ENCODE results near the gene ZNF211. TPM values are rescaled to one million over a fixed set of nuclear protein-coding genes. Genes with fewer than 3 reads are reported as not detected.
A peak's percentile ranks its signal among the peaks of the same experiment; 100 is the strongest.

ZNF211 gene
- total and polyA plus RNA-seq, 2 donors from 2014 or later: 9.1 to 19.6 TPM

DNA sequence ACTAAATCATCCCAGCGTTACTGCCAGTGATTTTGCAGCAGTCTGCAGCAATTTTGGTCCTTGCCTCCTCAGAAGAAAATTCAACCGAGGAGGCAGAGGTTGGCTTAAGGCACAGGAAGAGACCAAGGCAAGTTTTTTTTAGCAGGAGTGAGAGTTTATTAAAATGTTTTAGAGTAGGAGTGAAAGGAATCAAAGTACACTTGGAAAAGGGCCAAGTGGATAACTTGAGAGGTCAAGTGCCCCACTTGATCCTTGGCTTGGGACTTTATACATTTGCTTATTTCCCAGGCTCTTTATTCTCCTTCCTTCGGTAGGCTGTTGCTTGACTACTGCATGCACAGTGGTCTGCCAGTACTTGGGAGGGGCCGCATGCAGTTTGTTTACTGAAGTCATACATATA, 21.9 kb upstream of the ZNF211 start:
- Histone ChIP-seq H3K27ac (ENCODE audit: low read depth in 2 of 2, low read length in 2 of 2) (no peak overlapping the region), H3K36me3 (ENCODE audit: control insufficient read depth in 2 of 3, insufficient read depth in 3 of 3, low read length in 3 of 3) (peaks cover 5 to 11% (median 8%) of the 10 kb centered on the region in 3 donors), H3K4me1 (ENCODE audit: control insufficient read depth in 2 of 3, insufficient read depth in 2 of 3, low read depth in 1 of 3, low read length in 3 of 3) (peaks cover 0 to 5% (median 0%) of the 10 kb centered on the region in 3 donors), H3K9ac (ENCODE audit: low read length in 3 of 3) (no peak overlapping the region), H3K4me3 (ENCODE audit: low read length in 3 of 3) (no peak overlapping the region), H3K27me3 (ENCODE audit: control insufficient read depth, insufficient read depth, low read length) (no peaks in the 10 kb centered on the region), H3K9me3 (ENCODE audit: control insufficient read depth in 2 of 3, insufficient read depth in 1 of 3, low read length in 3 of 3) (peaks cover 5 to 23% (median 10%) of the 10 kb centered on the region in 3 donors)
- no peak for FAIRE-seq
- TF ChIP-seq, protein P1, sequence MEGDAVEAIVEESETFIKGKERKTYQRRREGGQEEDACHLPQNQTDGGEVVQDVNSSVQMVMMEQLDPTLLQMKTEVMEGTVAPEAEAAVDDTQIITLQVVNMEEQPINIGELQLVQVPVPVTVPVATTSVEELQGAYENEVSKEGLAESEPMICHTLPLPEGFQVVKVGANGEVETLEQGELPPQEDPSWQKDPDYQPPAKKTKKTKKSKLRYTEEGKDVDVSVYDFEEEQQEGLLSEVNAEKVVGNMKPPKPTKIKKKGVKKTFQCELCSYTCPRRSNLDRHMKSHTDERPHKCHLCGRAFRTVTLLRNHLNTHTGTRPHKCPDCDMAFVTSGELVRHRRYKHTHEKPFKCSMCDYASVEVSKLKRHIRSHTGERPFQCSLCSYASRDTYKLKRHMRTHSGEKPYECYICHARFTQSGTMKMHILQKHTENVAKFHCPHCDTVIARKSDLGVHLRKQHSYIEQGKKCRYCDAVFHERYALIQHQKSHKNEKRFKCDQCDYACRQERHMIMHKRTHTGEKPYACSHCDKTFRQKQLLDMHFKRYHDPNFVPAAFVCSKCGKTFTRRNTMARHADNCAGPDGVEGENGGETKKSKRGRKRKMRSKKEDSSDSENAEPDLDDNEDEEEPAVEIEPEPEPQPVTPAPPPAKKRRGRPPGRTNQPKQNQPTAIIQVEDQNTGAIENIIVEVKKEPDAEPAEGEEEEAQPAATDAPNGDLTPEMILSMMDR (IDR thresholded peaks at IDR 0.05; ENCODE audit: borderline replicate concordance, extremely low read depth, insufficient read depth): no peak
- DNase-seq: no peak
- intact Hi-C loops (cut with DNase I): no loop called here

DNA sequence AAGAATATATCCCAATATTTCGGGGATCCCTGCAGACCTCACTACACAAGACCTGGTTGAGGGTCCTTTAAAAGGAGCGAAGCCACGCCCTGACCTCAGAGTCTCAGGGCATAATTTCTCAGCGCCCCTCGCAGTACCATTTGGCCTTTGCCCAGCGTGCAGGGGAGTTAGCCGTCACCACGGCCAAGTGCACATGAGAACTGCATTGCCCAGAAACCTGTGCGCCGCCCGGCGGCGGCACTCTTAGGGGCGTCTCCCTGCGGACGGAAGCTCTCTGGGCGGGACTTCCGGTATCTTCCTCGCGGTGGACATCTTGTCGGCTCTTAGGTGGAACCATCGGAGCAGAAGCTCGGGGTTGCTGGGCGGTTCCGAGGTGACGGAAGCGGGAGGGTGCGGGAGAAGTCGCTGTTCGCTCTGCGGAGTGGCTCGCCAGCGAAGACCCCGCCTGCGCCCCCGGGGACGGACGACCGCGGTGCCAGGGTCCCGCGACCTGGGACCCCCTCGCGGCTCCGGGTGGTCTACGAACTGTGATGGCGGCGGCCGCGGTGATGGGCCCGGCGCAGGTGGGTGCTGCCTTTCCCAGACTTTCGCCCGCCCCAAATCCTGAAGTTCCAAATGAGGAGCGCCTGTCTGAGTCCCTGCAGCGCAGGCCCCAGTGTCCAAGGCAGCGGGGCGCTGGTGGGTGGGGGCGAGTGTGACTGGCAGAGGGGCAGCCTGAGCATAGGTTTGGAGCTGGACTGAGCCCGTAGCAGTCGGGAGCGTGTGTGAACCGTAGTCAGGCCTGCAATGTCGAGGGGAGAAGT, 18.8 kb upstream of the ZNF211 start, which contains the start of gene ZNF134:
Gene ZNF134 (plus strand): TSS at position 302 of the 803 bp plus-strand sequence. CDS start 5,227 bp downstream, outside the sequence.
- FAIRE-seq (no peak), DNase-seq (peak; percentile 94 to 98 (median 96))
- peak within 1 kb of the TSS in 1 of 2 donors; percentile 17 for H3K27ac ChIP-seq (ENCODE audit: low read depth in 2 of 2, low read length in 2 of 2)
- H3K4me3 ChIP-seq (ENCODE audit: low read length in 3 of 3): peak within 1 kb of the TSS; percentile 95 to 96 (median 95)
- peaks cover 0 to 5% (median 0%) of the 10 kb centered on the region in 3 donors for H3K4me1 ChIP-seq (ENCODE audit: control insufficient read depth in 2 of 3, insufficient read depth in 2 of 3, low read depth in 1 of 3, low read length in 3 of 3)
- TF ChIP-seq, protein P1 (IDR thresholded peaks at IDR 0.05; ENCODE audit: borderline replicate concordance, extremely low read depth, insufficient read depth): peak; percentile 9
- H3K9me3 ChIP-seq (ENCODE audit: control insufficient read depth in 2 of 3, insufficient read depth in 1 of 3, low read length in 3 of 3): peaks cover 19 to 44% (median 28%) of the 10 kb centered on the region in 3 donors
- H3K9ac ChIP-seq (ENCODE audit: low read length in 3 of 3): peak within 1 kb of the TSS; percentile 70 to 87 (median 74)
- H3K36me3 ChIP-seq (ENCODE audit: control insufficient read depth in 2 of 3, insufficient read depth in 3 of 3, low read length in 3 of 3): peaks cover 29 to 38% (median 34%) of the 10 kb centered on the region in 3 donors
- no peaks in the 10 kb centered on the region for H3K27me3 ChIP-seq (ENCODE audit: control insufficient read depth, insufficient read depth, low read length)
- intact Hi-C loops (cut with DNase I): no loop called here

DNA sequence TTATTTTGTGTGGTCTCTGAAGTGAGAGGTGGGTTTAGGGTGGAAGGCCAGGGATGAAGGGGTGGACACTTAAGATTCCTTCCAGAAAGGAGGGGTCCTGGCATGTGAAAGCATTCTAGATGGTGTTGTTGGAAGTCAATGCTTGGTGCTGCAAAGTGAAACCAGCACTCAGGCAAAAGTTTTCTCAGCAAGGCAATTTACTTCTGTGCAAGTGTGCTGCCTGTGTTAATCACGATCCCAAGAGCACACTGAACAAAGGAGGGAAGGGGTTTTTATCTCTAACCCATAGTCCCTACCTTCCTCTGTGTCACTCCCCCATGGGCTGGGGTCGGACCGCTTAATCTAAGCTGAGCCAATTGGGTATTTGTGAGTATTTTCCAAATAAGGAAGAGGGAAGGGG, 17.6 kb upstream of the ZNF211 start:
- FAIRE-seq: no peak
- intact Hi-C loops (cut with DNase I): no loop called here
- Histone ChIP-seq H3K9me3 (ENCODE audit: control insufficient read depth in 2 of 3, insufficient read depth in 1 of 3, low read length in 3 of 3) (peaks cover 22 to 56% (median 35%) of the 10 kb centered on the region in 3 donors), H3K4me3 (ENCODE audit: low read length in 3 of 3) (peak overlapping the region in 2 of 3 donors; percentile 95 to 96), H3K9ac (ENCODE audit: low read length in 3 of 3) (no peak overlapping the region), H3K27me3 (ENCODE audit: control insufficient read depth, insufficient read depth, low read length) (no peaks in the 10 kb centered on the region), H3K27ac (ENCODE audit: low read depth in 2 of 2, low read length in 2 of 2) (no peak overlapping the region), H3K4me1 (ENCODE audit: control insufficient read depth in 2 of 3, insufficient read depth in 2 of 3, low read depth in 1 of 3, low read length in 3 of 3) (peaks cover 0 to 5% (median 0%) of the 10 kb centered on the region in 3 donors), H3K36me3 (ENCODE audit: control insufficient read depth in 2 of 3, insufficient read depth in 3 of 3, low read length in 3 of 3) (peaks cover 39 to 50% (median 45%) of the 10 kb centered on the region in 3 donors)
- DNase-seq: no peak
- TF ChIP-seq, protein P1 (IDR thresholded peaks at IDR 0.05; ENCODE audit: borderline replicate concordance, extremely low read depth, insufficient read depth): no peak

All from kidney (tissue), 14 donors.